Astrocyte (in vitro differentiated cells and primary cell): ENCODE data around the gene TMEM100.

Experiments used
- EZH2 ChIP-seq: IDR thresholded peaks from 2 replicates; pipeline ENCODE4 v1.6.1; 2012; ENCODE audit warnings: mild to moderate bottlenecking, low read length, inconsistent platforms; ENCODE audit not compliant: insufficient read depth
- TF ChIP-seq, protein P1 (sequence below): IDR thresholded peaks from 2 replicates; pipeline ENCODE4 v1.5.1; 2011; ENCODE audit warnings: low read depth, mild to moderate bottlenecking, inconsistent platforms, low read length, moderate library complexity; ENCODE audit not compliant: insufficient read depth

DNA sequence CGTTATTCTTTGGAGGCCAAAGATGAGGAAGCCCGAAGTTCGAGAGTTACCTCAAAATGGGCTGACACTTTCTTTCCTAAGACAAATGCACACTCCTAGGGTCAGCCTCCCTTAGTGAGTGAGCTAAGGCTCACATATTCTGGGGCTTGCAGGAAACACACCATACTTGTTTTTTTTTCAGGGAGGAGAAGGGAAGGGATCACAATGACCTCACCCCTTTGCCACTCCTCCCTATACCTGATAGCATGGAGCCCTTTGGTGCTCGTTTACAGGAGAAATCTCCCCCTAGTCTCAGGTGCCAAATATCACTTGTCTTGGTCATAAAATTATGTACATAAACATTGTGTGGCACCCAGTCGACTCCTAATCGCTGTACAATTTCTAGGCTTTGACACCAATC lies 4.6 kb upstream of the TMEM100 start:
- TF ChIP-seq, protein P1, sequence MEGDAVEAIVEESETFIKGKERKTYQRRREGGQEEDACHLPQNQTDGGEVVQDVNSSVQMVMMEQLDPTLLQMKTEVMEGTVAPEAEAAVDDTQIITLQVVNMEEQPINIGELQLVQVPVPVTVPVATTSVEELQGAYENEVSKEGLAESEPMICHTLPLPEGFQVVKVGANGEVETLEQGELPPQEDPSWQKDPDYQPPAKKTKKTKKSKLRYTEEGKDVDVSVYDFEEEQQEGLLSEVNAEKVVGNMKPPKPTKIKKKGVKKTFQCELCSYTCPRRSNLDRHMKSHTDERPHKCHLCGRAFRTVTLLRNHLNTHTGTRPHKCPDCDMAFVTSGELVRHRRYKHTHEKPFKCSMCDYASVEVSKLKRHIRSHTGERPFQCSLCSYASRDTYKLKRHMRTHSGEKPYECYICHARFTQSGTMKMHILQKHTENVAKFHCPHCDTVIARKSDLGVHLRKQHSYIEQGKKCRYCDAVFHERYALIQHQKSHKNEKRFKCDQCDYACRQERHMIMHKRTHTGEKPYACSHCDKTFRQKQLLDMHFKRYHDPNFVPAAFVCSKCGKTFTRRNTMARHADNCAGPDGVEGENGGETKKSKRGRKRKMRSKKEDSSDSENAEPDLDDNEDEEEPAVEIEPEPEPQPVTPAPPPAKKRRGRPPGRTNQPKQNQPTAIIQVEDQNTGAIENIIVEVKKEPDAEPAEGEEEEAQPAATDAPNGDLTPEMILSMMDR, result no peak
- no peak for TF ChIP-seq EZH2
